DOHH2 (cell line): ENCODE measurements around the gene ARHGEF1.
"Not testable (repeated sequence)": the region's sequence is repeated elsewhere in the genome, so short reads cannot be mapped to it uniquely, and the experiment has no call there.

Experiments
- H3F3A ChIP-seq: fragments of 200-600 bp; sonication (generic), shearing (Covaris generic); 2 replicates; pipeline ENCODE4 v1.6.0; 2016; ENCODE audit warnings: antibody characterized with exemption, mild to moderate bottlenecking; ENCODE audit not compliant: control insufficient read depth, insufficient read depth
- H3K27ac ChIP-seq: fragments of 200-600 bp; sonication (generic); 2 replicates; pipeline ENCODE4 v1.5.1; 2014; ENCODE audit warnings: low read depth, mild to moderate bottlenecking, low read length, moderate library complexity
- H3K27me3 ChIP-seq: fragments of 200-600 bp; sonication (generic); 2 replicates; pipeline ENCODE4 v1.6.1; 2014; ENCODE audit warnings: mild to moderate bottlenecking, low read length, mixed read lengths; ENCODE audit not compliant: control insufficient read depth
- H3K36me3 ChIP-seq: fragments of 200-600 bp; sonication (generic); 2 replicates; pipeline ENCODE4 v1.6.1; 2014; ENCODE audit warnings: mild to moderate bottlenecking, low read length, moderate library complexity, mixed read lengths; ENCODE audit not compliant: control insufficient read depth
- H3K4me1 ChIP-seq: fragments of 200-600 bp; sonication (generic); 2 replicates; pipeline ENCODE4 v1.6.1; 2014; ENCODE audit warnings: mild to moderate bottlenecking, low read length, mixed read lengths; ENCODE audit not compliant: control insufficient read depth
- H3K4me2 ChIP-seq: fragments of 200-600 bp; sonication (generic); 2 replicates; pipeline ENCODE4 v1.6.0; 2014; ENCODE audit warnings: mild to moderate bottlenecking, low read length, moderate library complexity
- H3K4me3 ChIP-seq: fragments of 200-600 bp; sonication (generic); 2 replicates; pipeline ENCODE4 v1.5.1; 2014; ENCODE audit warnings: mild to moderate bottlenecking, low read length, mixed read lengths
- H3K79me2 ChIP-seq: fragments of 200-600 bp; sonication (generic); 2 replicates; pipeline ENCODE4 v1.6.1; 2014; ENCODE audit warnings: mild to moderate bottlenecking, low read length, mixed read lengths; ENCODE audit not compliant: control insufficient read depth
- H3K9me2 ChIP-seq: fragments of 200-600 bp; sonication (generic); replicated peaks from 2 replicates; pipeline ENCODE4 v1.6.1; 2014; ENCODE audit warnings: mild to moderate bottlenecking, low read length, mixed read lengths; ENCODE audit not compliant: control insufficient read depth
- H3K9me3 ChIP-seq: fragments of 200-600 bp; sonication (generic); 2 replicates; pipeline ENCODE4 v1.6.1; 2014; ENCODE audit warnings: antibody characterized with exemption, low read length, mixed read lengths; ENCODE audit not compliant: control insufficient read depth, insufficient read depth
- H4K20me1 ChIP-seq: fragments of 200-600 bp; sonication (generic); 2 replicates; pipeline ENCODE4 v1.6.0; 2014; ENCODE audit warnings: low read depth, mild to moderate bottlenecking, antibody characterized with exemption, low read length, moderate library complexity; ENCODE audit not compliant: control insufficient read depth, insufficient read depth
- CTCF ChIP-seq: fragments of 200-600 bp; sonication (generic); IDR thresholded peaks from one replicate; pipeline ENCODE4 v1.5.1; 2014; ENCODE audit warnings: antibody characterized with exemption, mild to moderate bottlenecking, low read depth, low read length; ENCODE audit not compliant: poor library complexity, severe bottlenecking
- EZH2phosphoT487 ChIP-seq: fragments of 200-600 bp; sonication (generic); IDR thresholded peaks from 2 replicates; pipeline ENCODE4 v1.6.1; 2017; ENCODE audit warnings: borderline replicate concordance, mild to moderate bottlenecking, antibody characterized with exemption, low read length, moderate library complexity, mixed read lengths

Gene ARHGEF1

GRCh38 chr19:41911889-41912731 is 29.1 kb downstream of the ARHGEF1 start:
- H3K79me2 ChIP-seq: peaks cover 5% of the 10 kb centered on the region; the same call in 1 of the 2 replicates
- H3K9me3 ChIP-seq: no peaks in the 10 kb centered on the region
- H3K27ac ChIP-seq: no peak overlapping the region
- H4K20me1 ChIP-seq: peaks cover 3% of the 10 kb centered on the region; the same call in 1 of the 2 replicates
- TF ChIP-seq EZH2phosphoT487 (no peak), CTCF (no peak)
- peaks cover 8% of the 10 kb centered on the region for H3F3A ChIP-seq
- H3K4me2 ChIP-seq: peak overlapping the region; percentile 17; the same call in 1 of the 2 replicates
- H3K27me3 ChIP-seq: peaks cover 24% of the 10 kb centered on the region
- H3K9me2 ChIP-seq: no peaks in the 10 kb centered on the region
- H3K4me1 ChIP-seq: peaks cover 19% of the 10 kb centered on the region
- H3K36me3 ChIP-seq: peaks cover under 1% of the 10 kb centered on the region
- no peak overlapping the region for H3K4me3 ChIP-seq

GRCh38 chr19:41912899-41913537 is 30.0 kb downstream of the ARHGEF1 start:
- Histone ChIP-seq H3K4me3 (no peak overlapping the region), H3K79me2 (peaks cover 5% of the 10 kb centered on the region; the same call in 1 of the 2 replicates), H4K20me1 (peaks cover 3% of the 10 kb centered on the region; the same call in 1 of the 2 replicates), H3K27ac (no peak overlapping the region), H3K9me2 (no peaks in the 10 kb centered on the region), H3K27me3 (peaks cover 24% of the 10 kb centered on the region), H3K9me3 (no peaks in the 10 kb centered on the region), H3K36me3 (no peaks in the 10 kb centered on the region; the same call in 1 of the 2 replicates), H3K4me1 (peaks cover 19% of the 10 kb centered on the region), H3F3A (peaks cover 8% of the 10 kb centered on the region), H3K4me2 (no peak overlapping the region)
- no peak for TF ChIP-seq CTCF
- TF ChIP-seq EZH2phosphoT487: no peak

- peaks cover 3% of the 10 kb centered on the region; the same call in 1 of the 2 replicates for H4K20me1 ChIP-seq
- H3K27me3 ChIP-seq: peaks cover 24% of the 10 kb centered on the region
- no peaks in the 10 kb centered on the region for H3K9me2 ChIP-seq
- no peaks in the 10 kb centered on the region for H3K36me3 ChIP-seq
- H3K9me3 ChIP-seq: no peaks in the 10 kb centered on the region
- no peak overlapping the region for H3K27ac ChIP-seq
- H3K4me1 ChIP-seq: peaks cover 19% of the 10 kb centered on the region
- no peak for TF ChIP-seq EZH2phosphoT487
- TF ChIP-seq CTCF: no peak
- no peak overlapping the region for H3K4me2 ChIP-seq
- peaks cover 8% of the 10 kb centered on the region for H3F3A ChIP-seq
- peaks cover 5% of the 10 kb centered on the region; the same call in 1 of the 2 replicates for H3K79me2 ChIP-seq
- no peak overlapping the region for H3K4me3 ChIP-seq
These were observed 30.8 kb downstream of the ARHGEF1 start for GRCh38 chr19:41913538-41914423.

GRCh38 chr19:41914424-41914834 is 31.4 kb downstream of the ARHGEF1 start:
- Histone ChIP-seq H3K27me3 (peaks cover 24% of the 10 kb centered on the region), H3K4me1 (peaks cover 19% of the 10 kb centered on the region)
- not testable (repeated sequence) for H3K9me3 ChIP-seq, H3K4me3 ChIP-seq, H3K79me2 ChIP-seq, H3K4me2 ChIP-seq, H3F3A ChIP-seq, H3K27ac ChIP-seq, H3K36me3 ChIP-seq, H4K20me1 ChIP-seq, H3K9me2 ChIP-seq
